GM23248 (cell line): ENCODE data around the gene NPAS3.

Source experiments
- EZH2 ChIP-seq: fragments of 200-600 bp; sonication (generic); IDR thresholded peaks from 2 replicates; pipeline ENCODE4 v1.6.1; 2018; ENCODE audit warnings: antibody characterized with exemption, mild to moderate bottlenecking; ENCODE audit not compliant: insufficient read depth, poor library complexity, severe bottlenecking
- EZH2phosphoT487 ChIP-seq: fragments of 200-600 bp; sonication (generic); IDR thresholded peaks from 2 replicates; pipeline ENCODE4 v1.6.1; 2018; ENCODE audit warnings: antibody characterized with exemption, moderate library complexity, mild to moderate bottlenecking, low read depth; ENCODE audit not compliant: insufficient read depth

DNA sequence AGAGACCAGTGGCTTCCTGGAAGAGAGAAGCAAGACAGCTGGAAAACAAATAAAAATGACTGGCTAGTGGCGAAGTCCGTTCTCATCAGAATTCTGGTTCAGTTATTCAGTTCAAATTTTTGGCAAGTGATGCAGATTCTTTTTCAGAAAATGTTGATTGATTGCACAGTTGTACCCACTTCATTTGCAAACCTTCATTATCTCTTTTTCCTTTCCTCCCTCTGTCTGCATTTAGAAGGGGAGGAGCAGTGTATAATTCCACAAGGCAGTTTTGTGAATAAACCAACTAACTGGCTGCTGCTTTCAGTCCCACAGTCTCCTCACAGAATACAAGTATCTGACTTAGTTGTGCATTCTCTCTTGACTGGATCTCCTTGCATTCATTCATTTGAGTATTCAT, 417.5 kb downstream of the NPAS3 start:
- TF ChIP-seq EZH2, result no peak
- TF ChIP-seq EZH2phosphoT487, result no peak
